Tibial nerve (tissue), 4 donors: ENCODE data around the gene NOD2. TPM values are rescaled to one million over a fixed set of nuclear protein-coding genes. Genes with fewer than 3 reads are reported as not detected.

ENCODE experiments used
- DNase-seq, 2 donors: peaks; one replicate each; pipeline ENCODE4 v3.0.0-alpha.2; 2019; ENCODE audit warnings: low spot score in 2 of 2
- H3K27ac ChIP-seq, 4 donors: fragments of 200-600 bp; sonication (generic) in 3 of 4; one replicate each; pipeline ENCODE4 v1.5.1; 2017 to 2019; ENCODE audit warnings: mild to moderate bottlenecking in 1 of 4
- H3K27me3 ChIP-seq, 2 donors: fragments of 200-600 bp; sonication (generic) in 1 of 2; one replicate each; pipeline versions ENCODE4 v1.5.1 to v1.6.0; 2017 to 2019
- H3K36me3 ChIP-seq, 3 donors: fragments of 200-600 bp; sonication (generic); one replicate each; pipeline ENCODE4 v1.5.1; 2018 to 2019
- H3K4me1 ChIP-seq, 4 donors: fragments of 200-600 bp; sonication (generic) in 3 of 4; one replicate each; pipeline ENCODE4 v1.5.1; 2017 to 2019
- H3K4me3 ChIP-seq, 4 donors: fragments of 200-600 bp; sonication (generic) in 3 of 4; one replicate each; pipeline ENCODE4 v1.5.1; 2017 to 2019; ENCODE audit warnings: mild to moderate bottlenecking in 1 of 4, moderate library complexity in 1 of 4
- H3K9me3 ChIP-seq, 4 donors: fragments of 200-600 bp; sonication (generic) in 3 of 4; one replicate each; pipeline ENCODE4 v1.5.1; 2017 to 2019
- EP300 ChIP-seq, 2 donors: sonication (generic); formaldehyde crosslinking; IDR thresholded peaks; one replicate each; pipeline ENCODE4 v1.6.1; 2017; ENCODE audit warnings: antibody characterized with exemption in 2 of 2, mild to moderate bottlenecking in 1 of 2
- POLR2A ChIP-seq, 2 donors: fragments of 450-650 bp; IDR thresholded peaks; one replicate each; pipeline ENCODE4 v1.6.1; 2017; ENCODE audit warnings: antibody characterized with exemption in 2 of 2, mild to moderate bottlenecking in 2 of 2, moderate library complexity in 2 of 2
- WGBS, 2 donors: methylation state at CpG; one replicate each; pipeline ENCODE4 v1.1.5; 2018; 5-methylcytosine and 5-hydroxymethylcytosine counted together
- total RNA-seq, 4 donors: library from RNA; depleted of rRNA; stranded (reverse); fragments of >200 nt; gene quantifications; one replicate each; pipeline ENCODE4 v1.1.0, GENCODE V29; 2016
- TF ChIP-seq, protein P1 (sequence below), 5 experiments: fragments of 200-600 bp in 3 of 5; fragments of 450-650 bp in 2 of 5; sonication (generic) in 3 of 5; IDR thresholded peaks; one replicate each; pipeline ENCODE4 v1.5.1; 2016 to 2019; ENCODE audit warnings: antibody characterized with exemption in 5 of 5, mild to moderate bottlenecking in 3 of 5, moderate library complexity in 2 of 5

NOD2 gene
- total RNA-seq, 4 donors from 2014 or later = 1.3 to 10.2 (median 2.7) TPM

DNA sequence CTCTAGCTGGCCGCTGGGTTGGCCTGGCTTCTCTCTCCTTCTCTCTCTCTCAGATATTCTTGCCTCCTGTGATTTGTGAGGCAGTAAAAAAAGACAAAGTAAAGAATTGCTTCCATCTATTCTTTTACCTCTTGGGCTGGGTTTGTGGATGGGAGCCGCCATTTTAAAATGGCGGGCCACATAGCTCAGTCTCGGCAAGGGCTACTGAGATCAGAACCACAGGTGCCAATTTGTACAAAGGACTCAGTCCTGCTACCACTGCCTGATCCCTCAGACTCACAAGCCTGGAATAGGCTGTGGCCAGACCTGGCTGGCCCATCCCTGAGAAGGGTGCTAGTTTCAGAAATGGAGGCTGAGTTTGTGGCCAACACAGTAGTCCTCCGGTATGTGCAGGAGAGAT, 24.1 kb downstream of the NOD2 start:
- no peaks in the 10 kb centered on the region for H3K4me1 ChIP-seq
- no peaks in the 10 kb centered on the region for H3K27me3 ChIP-seq
- H3K9me3 ChIP-seq = no peaks in the 10 kb centered on the region
- TF ChIP-seq POLR2A (IDR thresholded peaks at IDR 0.05) (no peak), EP300 (IDR thresholded peaks at IDR 0.05) (no peak)
- TF ChIP-seq, protein P1, sequence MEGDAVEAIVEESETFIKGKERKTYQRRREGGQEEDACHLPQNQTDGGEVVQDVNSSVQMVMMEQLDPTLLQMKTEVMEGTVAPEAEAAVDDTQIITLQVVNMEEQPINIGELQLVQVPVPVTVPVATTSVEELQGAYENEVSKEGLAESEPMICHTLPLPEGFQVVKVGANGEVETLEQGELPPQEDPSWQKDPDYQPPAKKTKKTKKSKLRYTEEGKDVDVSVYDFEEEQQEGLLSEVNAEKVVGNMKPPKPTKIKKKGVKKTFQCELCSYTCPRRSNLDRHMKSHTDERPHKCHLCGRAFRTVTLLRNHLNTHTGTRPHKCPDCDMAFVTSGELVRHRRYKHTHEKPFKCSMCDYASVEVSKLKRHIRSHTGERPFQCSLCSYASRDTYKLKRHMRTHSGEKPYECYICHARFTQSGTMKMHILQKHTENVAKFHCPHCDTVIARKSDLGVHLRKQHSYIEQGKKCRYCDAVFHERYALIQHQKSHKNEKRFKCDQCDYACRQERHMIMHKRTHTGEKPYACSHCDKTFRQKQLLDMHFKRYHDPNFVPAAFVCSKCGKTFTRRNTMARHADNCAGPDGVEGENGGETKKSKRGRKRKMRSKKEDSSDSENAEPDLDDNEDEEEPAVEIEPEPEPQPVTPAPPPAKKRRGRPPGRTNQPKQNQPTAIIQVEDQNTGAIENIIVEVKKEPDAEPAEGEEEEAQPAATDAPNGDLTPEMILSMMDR (IDR thresholded peaks at IDR 0.05) = no peak
- no peak overlapping the region for H3K27ac ChIP-seq
- WGBS, 2 donors = 91 to 98% methylated on average over 5 of the region's 5 CpGs
- DNase-seq = no peak
- H3K36me3 ChIP-seq = peaks cover 0 to 3% (median 0%) of the 10 kb centered on the region in 3 donors
- H3K4me3 ChIP-seq = no peak overlapping the region

DNA sequence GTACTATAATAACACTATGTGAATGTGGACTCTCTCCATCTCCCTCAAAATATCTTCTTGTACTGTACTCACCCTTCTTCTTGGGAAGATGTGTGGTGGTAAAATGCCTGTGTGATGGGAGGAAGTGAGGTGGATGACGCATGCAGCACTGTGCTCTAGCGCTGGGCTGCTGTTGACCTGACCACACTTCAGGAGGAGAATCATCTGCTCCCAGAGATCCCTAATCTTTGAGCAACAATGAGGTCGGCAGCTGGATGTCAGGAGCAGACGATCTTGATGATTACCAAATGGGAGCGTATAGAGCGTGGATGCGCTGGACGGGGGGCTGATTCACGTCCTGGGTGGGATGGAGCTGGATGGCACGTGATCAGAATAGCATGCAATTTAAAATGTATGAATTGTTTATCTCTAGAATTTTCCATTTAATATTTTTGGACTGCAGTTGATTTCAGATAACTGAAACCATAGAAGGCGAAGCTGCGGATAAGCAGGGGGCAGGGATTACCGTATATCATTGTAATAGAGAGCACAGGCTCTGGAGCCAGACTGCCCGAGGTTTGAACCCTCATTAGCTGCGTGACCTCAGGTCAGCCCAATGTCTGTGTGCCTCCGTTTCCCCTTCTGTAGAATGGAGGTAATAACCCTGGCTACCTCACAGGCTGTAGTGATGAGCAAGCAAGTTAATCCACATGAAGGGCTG, 24.8 kb downstream of the NOD2 start:
- DNase-seq = no peak
- no peaks in the 10 kb centered on the region for H3K9me3 ChIP-seq
- 60 to 65% methylated on average over 16 of the region's 16 CpGs for WGBS, 2 donors
- no peak for TF ChIP-seq POLR2A (IDR thresholded peaks at IDR 0.05)
- TF ChIP-seq, protein P1 (IDR thresholded peaks at IDR 0.05) = no peak
- no peak for TF ChIP-seq EP300 (IDR thresholded peaks at IDR 0.05)
- no peaks in the 10 kb centered on the region for H3K4me1 ChIP-seq
- no peaks in the 10 kb centered on the region for H3K27me3 ChIP-seq
- H3K27ac ChIP-seq = no peak overlapping the region
- H3K36me3 ChIP-seq = peaks cover 0 to 11% (median 0%) of the 10 kb centered on the region in 3 donors
- H3K4me3 ChIP-seq = no peak overlapping the region

DNA sequence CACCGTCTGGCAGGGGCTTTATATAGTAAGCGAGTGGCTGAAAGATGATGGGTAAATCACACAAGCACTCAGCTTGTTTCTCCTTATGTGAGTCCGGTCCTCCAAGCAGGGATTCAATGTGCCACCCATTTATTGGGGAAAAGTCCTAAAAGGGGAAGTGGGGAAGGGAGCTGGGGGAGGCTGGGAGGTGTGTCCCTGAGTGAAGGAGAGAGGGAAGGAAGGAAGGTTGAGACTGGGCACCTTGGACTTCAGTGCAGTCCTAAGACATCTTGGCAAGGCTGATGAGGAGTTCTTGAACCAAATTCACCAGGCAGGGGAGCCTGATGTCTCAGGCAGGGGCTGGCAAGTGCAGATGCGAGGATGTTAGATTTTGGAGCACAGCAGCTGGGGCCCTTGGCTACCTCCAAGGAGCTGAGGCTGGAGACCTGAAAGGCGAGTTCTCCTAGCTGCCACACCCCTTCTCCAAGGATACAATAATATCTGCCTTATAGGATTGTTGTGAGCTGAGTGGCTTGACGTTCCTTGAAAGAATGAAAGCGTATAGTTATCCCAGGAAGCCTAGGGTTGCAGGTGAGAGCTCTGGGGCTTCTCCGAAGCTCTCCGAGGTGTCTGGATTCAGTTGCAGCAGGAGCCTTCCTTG, 25.5 kb downstream of the NOD2 start:
- TF ChIP-seq, protein P1 (IDR thresholded peaks at IDR 0.05) = no peak
- TF ChIP-seq POLR2A (IDR thresholded peaks at IDR 0.05) = no peak
- no peak for TF ChIP-seq EP300 (IDR thresholded peaks at IDR 0.05)
- H3K9me3 ChIP-seq = no peaks in the 10 kb centered on the region
- no peak overlapping the region for H3K4me3 ChIP-seq
- no peaks in the 10 kb centered on the region for H3K4me1 ChIP-seq
- peaks cover 0 to 12% (median 0%) of the 10 kb centered on the region in 3 donors for H3K36me3 ChIP-seq
- no peak overlapping the region for H3K27ac ChIP-seq
- no peak for DNase-seq
- no peaks in the 10 kb centered on the region for H3K27me3 ChIP-seq
- WGBS, 2 donors = 76 to 80% methylated on average over 9 of the region's 9 CpGs

DNA sequence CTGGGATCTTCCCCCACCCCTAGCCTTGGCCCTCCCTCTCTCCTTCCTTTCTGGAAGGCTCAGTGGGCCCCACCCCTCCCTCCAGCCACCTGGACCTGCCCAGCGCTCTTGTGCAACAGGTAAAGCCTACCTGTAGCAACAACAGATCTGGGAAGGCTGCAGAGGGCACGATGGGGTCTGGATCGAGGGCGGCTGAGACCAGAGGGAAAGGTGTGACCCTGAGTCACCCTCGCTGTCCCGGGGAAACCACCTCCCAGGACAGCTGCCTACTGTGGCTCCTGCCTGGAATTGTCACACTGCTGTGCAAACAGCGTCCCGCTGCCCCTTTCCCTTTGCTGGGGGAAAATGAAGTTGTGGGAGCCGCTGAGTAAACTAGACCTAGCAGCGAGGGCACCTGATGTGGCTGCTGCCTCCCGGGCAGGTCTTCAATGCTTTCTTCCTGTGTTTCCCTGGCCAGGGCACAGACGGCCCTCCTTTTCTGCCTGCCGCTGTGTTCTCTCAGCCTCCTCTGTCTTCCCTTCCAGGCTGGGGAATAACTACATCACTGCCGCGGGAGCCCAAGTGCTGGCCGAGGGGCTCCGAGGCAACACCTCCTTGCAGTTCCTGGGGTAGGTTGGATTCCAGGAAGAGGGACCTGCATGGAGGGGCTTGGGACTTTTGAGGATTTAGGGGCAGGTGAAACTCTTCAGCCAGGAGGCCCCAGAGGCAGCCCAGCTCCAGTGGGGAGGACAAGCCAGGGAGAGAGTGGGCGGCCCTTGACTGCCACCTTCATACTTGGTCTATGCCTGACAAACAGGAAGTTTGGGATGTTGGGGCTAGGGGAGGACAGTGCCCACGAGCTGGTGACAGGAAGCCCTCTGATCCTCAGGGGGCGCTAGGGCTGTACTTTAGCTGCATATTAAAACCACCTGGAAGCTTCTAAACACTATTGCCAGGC, 26.3 kb downstream of the NOD2 start:
- Histone ChIP-seq H3K9me3 (no peaks in the 10 kb centered on the region), H3K27ac (no peak overlapping the region), H3K27me3 (no peaks in the 10 kb centered on the region), H3K4me1 (no peaks in the 10 kb centered on the region), H3K36me3 (peaks cover 0 to 12% (median 0%) of the 10 kb centered on the region in 3 donors), H3K4me3 (no peak overlapping the region)
- TF ChIP-seq EP300 (IDR thresholded peaks at IDR 0.05) (no peak), POLR2A (IDR thresholded peaks at IDR 0.05) (no peak)
- TF ChIP-seq, protein P1 (IDR thresholded peaks at IDR 0.05) = no peak
- DNase-seq = no peak
- 73 to 75% methylated on average over 16 to 20 of the region's 20 CpGs for WGBS, 2 donors
